Activated CD4-positive, alpha-beta T cell treated with anti-CD3 and anti-CD28 coated beads for 1 hour (primary cell): Measurements from ENCODE around the gene TPT1.

Source experiments
- DNase-seq: peaks from one replicate; pipeline ENCODE4 v3.0.0-alpha.2; 2020

TPT1 gene

GRCh38 chr13:45333251-45333976, 7.6 kb downstream of the TPT1 start:
- no peak for DNase-seq

GRCh38 chr13:45332831-45333219, 8.2 kb downstream of the TPT1 start:
- DNase-seq, result no peak

GRCh38 chr13:45332036-45332830, 8.8 kb downstream of the TPT1 start:
- no peak for DNase-seq

GRCh38 chr13:45331692-45332035, 9.3 kb downstream of the TPT1 start:
- no peak for DNase-seq

- DNase-seq, result no peak
Observed at GRCh38 chr13:45331123-45331619, 9.8 kb downstream of the TPT1 start.

- no peak for DNase-seq
Observed at GRCh38 chr13:45328661-45329111, 12.3 kb downstream of the TPT1 start.

- DNase-seq, result no peak
Observed at GRCh38 chr13:45327253-45327955, 13.6 kb downstream of the TPT1 start.

GRCh38 chr13:45325806-45326205, 15.2 kb downstream of the TPT1 start:
- no peak for DNase-seq

GRCh38 chr13:45320876-45321629, 19.9 kb downstream of the TPT1 start:
- DNase-seq, result no peak

- no peak for DNase-seq
Observed at GRCh38 chr13:45316996-45317395, 24.0 kb downstream of the TPT1 start.

GRCh38 chr13:45316338-45316737, 24.6 kb downstream of the TPT1 start:
- DNase-seq, result no peak

- DNase-seq, result no peak
Observed at GRCh38 chr13:45315520-45316167, 25.3 kb downstream of the TPT1 start.

GRCh38 chr13:45314822-45315221, 26.2 kb downstream of the TPT1 start:
- no peak for DNase-seq

GRCh38 chr13:45310341-45311131, 30.4 kb downstream of the TPT1 start:
- no peak for DNase-seq

GRCh38 chr13:45306966-45307365, 34.0 kb downstream of the TPT1 start:
- DNase-seq, result no peak

GRCh38 chr13:45305079-45305478, 35.9 kb downstream of the TPT1 start:
- DNase-seq, result no peak

- no peak for DNase-seq
Observed at GRCh38 chr13:45303866-45304265, 37.1 kb downstream of the TPT1 start.

GRCh38 chr13:45303026-45303425, 38.0 kb downstream of the TPT1 start:
- no peak for DNase-seq

- DNase-seq, result no peak
Observed at GRCh38 chr13:45302507-45302906, 38.5 kb downstream of the TPT1 start.

GRCh38 chr13:45301263-45301662, 39.7 kb downstream of the TPT1 start:
- no peak for DNase-seq

- DNase-seq, result no peak
Observed at GRCh38 chr13:45300190-45300985, 40.6 kb downstream of the TPT1 start.
